ENCODE measurements around the gene ST6GALNAC1. TPM values are rescaled to one million over a fixed set of nuclear protein-coding genes. Genes with fewer than 3 reads are reported as not detected.

Gene ST6GALNAC1
- total and polyA plus RNA-seq, 2 of the 4 experiments (the other 2 are of a cell fraction): not detected

DNA sequence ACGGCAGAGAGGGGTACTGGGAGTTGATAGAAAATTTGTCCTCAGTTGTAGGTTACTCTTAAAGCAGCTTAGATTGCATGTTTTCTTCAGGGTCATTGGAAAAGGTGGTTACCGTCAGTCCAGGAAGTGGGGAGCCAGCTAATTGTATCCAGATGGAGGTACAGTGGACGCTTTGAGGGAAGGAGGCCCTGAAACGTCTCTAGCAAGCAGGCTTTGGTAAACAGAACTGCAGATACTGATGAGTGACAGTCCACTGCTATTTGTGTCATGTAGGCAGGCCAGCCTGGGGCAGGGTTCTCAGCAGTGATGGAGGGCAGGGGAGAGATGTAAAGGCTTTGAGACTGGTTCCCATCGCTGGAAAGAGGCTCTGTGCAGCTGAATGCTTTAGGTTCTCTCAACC is 30.2 kb upstream of the ST6GALNAC1 start:
- no peak overlapping the region for H4K8ac ChIP-seq (ENCODE audit: low read depth in 2 of 2, low read length in 2 of 2)
- TF ChIP-seq MXI1 (IDR thresholded peaks at IDR 0.05; ENCODE audit: borderline replicate concordance, low read depth, low read length) (no peak), BHLHE40 (IDR thresholded peaks at IDR 0.05; ENCODE audit: low read depth, low read length) (no peak), RAD21 (IDR thresholded peaks at IDR 0.05; ENCODE audit: low read length) (no peak), SMC3 (IDR thresholded peaks at IDR 0.05; ENCODE audit: low read depth, low read length) (no peak), MAFK (IDR thresholded peaks at IDR 0.05; ENCODE audit: low read depth, low read length) (no peak), ELK1 (IDR thresholded peaks at IDR 0.05; ENCODE audit: borderline replicate concordance, low read depth, low read length) (no peak), CEBPB (IDR thresholded peaks at IDR 0.05; ENCODE audit: low read depth, low read length) (no peak), MAZ (IDR thresholded peaks at IDR 0.05; ENCODE audit: borderline replicate concordance, low read depth, low read length) (no peak), CHD1 (IDR thresholded peaks at IDR 0.05; ENCODE audit: low read depth, low read length) (no peak), RCOR1 (IDR thresholded peaks at IDR 0.05; ENCODE audit: insufficient replicate concordance, low read length) (no peak), FOS (IDR thresholded peaks at IDR 0.05; ENCODE audit: low read depth, low read length) (no peak), NFE2L2 (IDR thresholded peaks at IDR 0.05; ENCODE audit: low read depth, low read length) (no peak), POLR2A (IDR thresholded peaks at IDR 0.05; ENCODE audit: low read depth, low read length) (no peak)
- TF ChIP-seq, protein P1, sequence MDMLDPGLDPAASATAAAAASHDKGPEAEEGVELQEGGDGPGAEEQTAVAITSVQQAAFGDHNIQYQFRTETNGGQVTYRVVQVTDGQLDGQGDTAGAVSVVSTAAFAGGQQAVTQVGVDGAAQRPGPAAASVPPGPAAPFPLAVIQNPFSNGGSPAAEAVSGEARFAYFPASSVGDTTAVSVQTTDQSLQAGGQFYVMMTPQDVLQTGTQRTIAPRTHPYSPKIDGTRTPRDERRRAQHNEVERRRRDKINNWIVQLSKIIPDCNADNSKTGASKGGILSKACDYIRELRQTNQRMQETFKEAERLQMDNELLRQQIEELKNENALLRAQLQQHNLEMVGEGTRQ (IDR thresholded peaks at IDR 0.05; ENCODE audit: low read depth, low read length): no peak
- H4K20me1 ChIP-seq (ENCODE audit: insufficient read depth, low read length): no peaks in the 10 kb centered on the region
- CTCF ChIA-PET: no interaction called here
- no peak overlapping the region for H2BK120ac ChIP-seq (ENCODE audit: low read depth, low read length)
- peaks cover 11% of the 10 kb centered on the region for H3K9me1 ChIP-seq (ENCODE audit: insufficient read depth, low read length)
- no peak overlapping the region for H3K27ac ChIP-seq (ENCODE audit: insufficient read depth, low read length)
- dilution Hi-C loops (cut with HindIII; ENCODE audit: low sequenced_read_pairs, unreplicated experiment) (no loop called here), intact Hi-C loops (cut with micrococcal nuclease) (loop anchor here (5.0 kb wide), 1 partner anchor 116 kb away; no protein-coding TSS in a partner anchor), in situ Hi-C loops (cut with MboI; ENCODE audit: low sequenced_read_pairs) (no loop called here)
- no peak overlapping the region for H3K4me3 ChIP-seq (ENCODE audit: insufficient read depth, low read depth, low read length)
- POLR2A ChIA-PET (ENCODE audit: unreplicated experiment): no interaction called here
- no peak overlapping the region for H2AK5ac ChIP-seq (ENCODE audit: low read depth, low read length)
- H3K23ac ChIP-seq (ENCODE audit: low read depth, low read length): no peak overlapping the region
- H4K91ac ChIP-seq (ENCODE audit: insufficient read depth, low read depth, low read length): no peak overlapping the region
- H3K4me1 ChIP-seq (ENCODE audit: control insufficient read depth, insufficient read depth, low read length): peaks cover 9% of the 10 kb centered on the region
- no peak overlapping the region for H2BK5ac ChIP-seq (ENCODE audit: low read depth, low read length, poor library complexity, severe bottlenecking)
- H3K9me3 ChIP-seq (ENCODE audit: control insufficient read depth, insufficient read depth, low read length): no peaks in the 10 kb centered on the region
- H3K4ac ChIP-seq (ENCODE audit: low read depth, low read length): no peak overlapping the region
- no peak overlapping the region for H3K56ac ChIP-seq (ENCODE audit: extremely low read depth, insufficient read depth, low read length)
- no TSS peak for BruUV-seq (replicated peaks)
- no peak overlapping the region for H3K9ac ChIP-seq (ENCODE audit: low read depth, low read length)
- 81% methylated on average over 3 of the region's 5 CpGs; no CpG with 5 or more reads in 1 of the 2 experiments for WGBS, 2 experiments (ENCODE audit: extremely low coverage in 2 of 2, insufficient read length in 1 of 2)
- H2AFZ ChIP-seq (replicated peaks; ENCODE audit: low read length, poor library complexity): no peak overlapping the region
- no peak overlapping the region for H2BK15ac ChIP-seq (ENCODE audit: low read depth, low read length)
- no peak overlapping the region for H2AK9ac ChIP-seq (replicated peaks; ENCODE audit: low read depth, low read length, poor library complexity)
- no peaks in the 10 kb centered on the region for H3K27me3 ChIP-seq (ENCODE audit: control insufficient read depth, insufficient read depth, low read length)
- no peak for DNase-seq
- H3K4me2 ChIP-seq (ENCODE audit: low read depth, low read length): no peak overlapping the region
- no peak overlapping the region for H3K14ac ChIP-seq (replicated peaks; ENCODE audit: low read depth, low read length)
- H3K18ac ChIP-seq (ENCODE audit: low read depth, low read length): no peak overlapping the region
- H2BK20ac ChIP-seq (ENCODE audit: low read depth, low read length): no peak overlapping the region
- no peak overlapping the region for H4K5ac ChIP-seq (ENCODE audit: low read depth, low read length)
- H3K36me3 ChIP-seq (ENCODE audit: control insufficient read depth, insufficient read depth, low read length): peaks cover 29% of the 10 kb centered on the region
- ATAC-seq (ENCODE audit: low read depth): no peak
- H3K79me1 ChIP-seq (ENCODE audit: low read depth in 1 of 2, low read length in 2 of 2): peaks cover 0 to 37% of the 10 kb centered on the region in 2 experiments; a peak in 2 of 4 replicates
